Esophagus muscularis mucosa (tissue), 3 donors: ENCODE measurements around the gene TMEM50B.

ENCODE experiments used
- POLR2A ChIP-seq: fragments of 450-650 bp; IDR thresholded peaks from one replicate; pipeline ENCODE4 v1.6.1; 2017; ENCODE audit warnings: antibody characterized with exemption, moderate library complexity, mild to moderate bottlenecking, low read depth
- POLR2AphosphoS5 ChIP-seq, 2 donors: sonication (generic); formaldehyde crosslinking; IDR thresholded peaks; one replicate each; pipeline ENCODE4 v1.6.1; 2017; ENCODE audit warnings: antibody characterized with exemption in 2 of 2
- TF ChIP-seq, protein P1 (sequence below), 3 experiments: fragments of 200-600 bp in 2 of 3; fragments of 450-650 bp in 1 of 3; sonication (generic) in 2 of 3; IDR thresholded peaks; one replicate each; pipeline ENCODE4 v1.5.1; 2017 to 2019; ENCODE audit warnings: antibody characterized with exemption in 3 of 3, mild to moderate bottlenecking in 2 of 3, moderate library complexity in 1 of 3

DNA sequence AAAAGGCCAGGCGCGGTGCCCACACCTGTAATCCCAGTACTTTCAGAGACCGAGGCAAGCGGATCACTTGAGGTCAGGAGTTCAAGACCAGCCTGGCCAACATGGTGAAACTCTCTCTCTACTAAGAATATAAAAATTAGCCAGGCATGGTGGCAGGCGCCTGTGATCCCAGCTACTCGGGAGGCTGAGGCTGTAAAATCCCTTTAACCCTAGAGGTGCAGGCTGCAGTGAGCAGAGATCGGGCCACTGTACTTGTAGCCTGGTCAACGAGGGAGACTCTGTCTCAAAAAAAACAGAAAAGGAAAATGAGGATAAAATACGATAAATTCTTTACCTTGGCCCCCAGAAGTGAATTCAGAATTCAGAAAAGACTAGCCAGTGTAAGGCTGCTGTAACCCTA is 1.6 kb downstream of the TMEM50B start:
- TF ChIP-seq, protein P1, sequence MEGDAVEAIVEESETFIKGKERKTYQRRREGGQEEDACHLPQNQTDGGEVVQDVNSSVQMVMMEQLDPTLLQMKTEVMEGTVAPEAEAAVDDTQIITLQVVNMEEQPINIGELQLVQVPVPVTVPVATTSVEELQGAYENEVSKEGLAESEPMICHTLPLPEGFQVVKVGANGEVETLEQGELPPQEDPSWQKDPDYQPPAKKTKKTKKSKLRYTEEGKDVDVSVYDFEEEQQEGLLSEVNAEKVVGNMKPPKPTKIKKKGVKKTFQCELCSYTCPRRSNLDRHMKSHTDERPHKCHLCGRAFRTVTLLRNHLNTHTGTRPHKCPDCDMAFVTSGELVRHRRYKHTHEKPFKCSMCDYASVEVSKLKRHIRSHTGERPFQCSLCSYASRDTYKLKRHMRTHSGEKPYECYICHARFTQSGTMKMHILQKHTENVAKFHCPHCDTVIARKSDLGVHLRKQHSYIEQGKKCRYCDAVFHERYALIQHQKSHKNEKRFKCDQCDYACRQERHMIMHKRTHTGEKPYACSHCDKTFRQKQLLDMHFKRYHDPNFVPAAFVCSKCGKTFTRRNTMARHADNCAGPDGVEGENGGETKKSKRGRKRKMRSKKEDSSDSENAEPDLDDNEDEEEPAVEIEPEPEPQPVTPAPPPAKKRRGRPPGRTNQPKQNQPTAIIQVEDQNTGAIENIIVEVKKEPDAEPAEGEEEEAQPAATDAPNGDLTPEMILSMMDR (IDR thresholded peaks at IDR 0.05): no peak
- no peak for TF ChIP-seq POLR2AphosphoS5 (IDR thresholded peaks at IDR 0.05)
- TF ChIP-seq POLR2A: no peak
